ENCODE measurements around the gene RAPGEF6.

Gene RAPGEF6

GRCh38 chr5:131460133-131460532 lies 174.9 kb downstream of the RAPGEF6 start:
- no peak overlapping the region for H3K4me3 ChIP-seq (ENCODE audit: low read depth, low read length)
- DNase-seq (ENCODE audit: low read depth), result no peak
- no peak for TF ChIP-seq CTCF (IDR thresholded peaks at IDR 0.05; ENCODE audit: insufficient read depth, low read depth, low read length, missing control alignments)

DNA sequence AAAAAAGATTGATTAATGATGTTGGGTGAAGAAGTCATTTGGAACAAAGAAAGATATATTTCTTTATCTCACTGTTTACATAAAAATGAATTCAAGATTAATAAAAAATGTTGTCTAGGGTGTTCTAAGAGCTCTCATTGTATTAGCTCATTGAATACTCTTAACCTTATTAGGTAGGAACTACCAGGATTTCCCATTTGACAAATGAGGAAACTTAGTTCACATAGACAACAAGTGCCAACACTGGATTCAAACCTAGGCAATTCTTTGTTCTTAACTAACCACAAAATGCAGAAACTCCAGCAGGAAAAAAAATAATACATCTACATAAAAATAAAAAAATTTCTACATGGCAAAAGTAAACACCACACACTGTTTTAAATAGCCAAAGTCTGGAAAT lies 175.8 kb downstream of the RAPGEF6 start:
- TF ChIP-seq CTCF (IDR thresholded peaks at IDR 0.05; ENCODE audit: insufficient read depth, low read depth, low read length, missing control alignments), result no peak
- H3K4me3 ChIP-seq (ENCODE audit: low read depth, low read length), result no peak overlapping the region
- no peak for DNase-seq (ENCODE audit: low read depth)

DNA sequence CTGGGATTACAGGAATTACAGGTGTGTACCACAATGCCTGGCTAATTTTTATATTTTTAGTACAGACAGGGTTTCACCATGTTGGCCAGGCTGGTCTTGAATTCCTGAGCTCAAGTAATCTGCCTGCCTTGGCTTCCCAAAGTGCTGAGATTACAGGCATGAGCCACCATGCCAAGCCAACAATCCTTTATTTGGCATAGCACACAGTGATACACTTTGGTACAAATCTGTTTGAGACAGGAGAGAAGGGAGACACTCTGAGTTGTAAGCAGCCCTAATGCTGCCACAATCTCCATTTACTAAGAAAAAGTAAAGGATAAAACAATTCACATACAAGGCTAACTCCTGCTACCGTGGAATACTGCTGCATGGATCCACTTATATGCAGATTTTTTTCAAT lies 177.8 kb downstream of the RAPGEF6 start:
- DNase-seq (ENCODE audit: low read depth), result no peak
- no peak for TF ChIP-seq CTCF (IDR thresholded peaks at IDR 0.05; ENCODE audit: insufficient read depth, low read depth, low read length, missing control alignments)
- H3K4me3 ChIP-seq (ENCODE audit: low read depth, low read length), result no peak overlapping the region

GRCh38 chr5:131450941-131451340 lies 184.1 kb downstream of the RAPGEF6 start:
- no peak for DNase-seq (ENCODE audit: low read depth)
- TF ChIP-seq CTCF (IDR thresholded peaks at IDR 0.05; ENCODE audit: insufficient read depth, low read depth, low read length, missing control alignments), result no peak
- H3K4me3 ChIP-seq (ENCODE audit: low read depth, low read length), result no peak overlapping the region

DNA sequence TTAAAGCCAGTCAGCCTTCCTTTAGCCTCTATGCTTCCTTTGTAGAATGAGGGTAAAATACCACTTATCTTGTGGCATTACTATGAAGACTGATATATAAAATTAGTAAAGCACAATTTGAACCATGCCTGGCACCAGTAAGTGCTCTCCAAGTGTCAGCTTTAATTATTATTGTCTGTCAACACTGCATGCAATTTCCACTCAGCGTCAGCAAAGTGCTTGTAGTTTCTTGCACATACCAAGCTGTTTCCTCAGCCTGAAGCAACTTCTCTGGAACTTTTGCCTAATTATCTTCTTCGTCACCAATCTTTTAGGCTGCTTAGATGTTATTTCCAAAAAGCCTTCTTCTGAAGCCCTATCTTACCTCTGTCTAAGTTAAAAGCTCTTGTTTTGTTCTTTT lies 193.8 kb downstream of the RAPGEF6 start:
- TF ChIP-seq CTCF (IDR thresholded peaks at IDR 0.05; ENCODE audit: insufficient read depth, low read depth, low read length, missing control alignments), result no peak
- H3K4me3 ChIP-seq (ENCODE audit: low read depth, low read length), result no peak overlapping the region

DNA sequence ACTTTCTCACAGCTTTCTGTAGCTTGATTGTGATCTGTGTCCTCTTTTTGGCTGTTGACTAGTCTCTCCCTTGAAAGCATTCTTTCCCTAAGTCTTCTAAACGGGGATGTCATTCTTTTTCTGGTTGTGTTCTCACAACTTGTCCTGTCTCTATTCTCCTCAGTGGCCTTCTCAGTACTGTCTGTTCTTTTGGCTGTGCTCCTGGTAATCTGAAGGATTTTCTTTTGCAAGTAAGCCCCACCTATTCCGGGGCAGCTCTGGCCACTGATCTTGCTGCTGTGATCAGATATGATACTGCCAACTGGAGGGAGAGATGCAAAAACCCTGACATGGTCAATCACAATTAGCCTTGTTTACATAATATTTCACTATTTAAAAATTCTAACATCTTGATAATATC lies 198.9 kb downstream of the RAPGEF6 start:
- DNase-seq (ENCODE audit: low read depth), result no peak
- no peak overlapping the region for H3K4me3 ChIP-seq (ENCODE audit: low read depth, low read length)
- TF ChIP-seq CTCF (IDR thresholded peaks at IDR 0.05; ENCODE audit: insufficient read depth, low read depth, low read length, missing control alignments), result no peak

More for the DNA sequence above, 193.8 kb downstream of the RAPGEF6 start:
- DNase-seq (ENCODE audit: low read depth), result no peak

DNA sequence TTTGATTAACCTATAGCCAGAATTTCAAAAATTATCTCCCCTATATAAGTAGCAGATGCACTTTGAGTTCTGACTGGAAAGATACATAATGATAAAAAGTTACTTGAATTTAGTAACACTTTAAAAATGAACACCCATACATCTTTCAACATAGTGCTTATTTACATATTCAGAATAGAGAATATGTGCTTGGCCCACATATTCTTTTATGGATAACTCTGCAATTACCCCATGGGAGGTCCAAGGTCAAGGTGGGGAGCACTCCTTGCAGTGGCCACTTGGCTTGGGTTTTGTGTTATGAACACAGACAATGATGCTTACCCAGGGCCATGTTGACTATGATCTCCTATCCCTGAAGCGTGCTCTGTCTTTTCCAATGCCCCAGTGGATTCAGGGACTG lies 201.9 kb downstream of the RAPGEF6 start:
- no peak overlapping the region for H3K4me3 ChIP-seq (ENCODE audit: low read depth, low read length)

More for the DNA sequence above, 201.9 kb downstream of the RAPGEF6 start:
- no peak for TF ChIP-seq CTCF (IDR thresholded peaks at IDR 0.05; ENCODE audit: insufficient read depth, low read depth, low read length, missing control alignments)
- DNase-seq (ENCODE audit: low read depth), result no peak
